GM12878 (cell line): Measurements from ENCODE around the gene RAC3. TPM values are rescaled to one million over a fixed set of nuclear protein-coding genes. Genes with fewer than 3 reads are reported as not detected.

ENCODE experiments used
- ATAC-seq: fragments of 200-7000 bp; cut with Tn5 transposase; 3 replicates; pipeline ENCODE4 v1.9.1; 2020; ENCODE audit warnings: mild to moderate bottlenecking, moderate library complexity
- BruUV-seq: library from RNA; stranded (reverse); fragments of 400-500 nt; replicated peaks from 2 replicates; lab custom pipeline; 2021; lab: Mats Ljungman, UMichigan
- CTCF ChIA-PET: fragments of 300-600 bp; sonication (Branson Sonifier 250); formaldehyde crosslinking; extraction: SDS; loops from one replicate; lab custom pipeline; 2021; ENCODE audit warnings: inconsistent platforms; lab: Yijun Ruan, JAX
- POLR2A ChIA-PET: fragments of 350-600 bp; formaldehyde crosslinking; extraction: SDS; loops from one replicate; lab custom pipeline; 2021; ENCODE audit warnings: inconsistent platforms; lab: Charles Lee
- RAD21 ChIA-PET: fragments of 300-600 bp; sonication (Branson Sonifier 250); formaldehyde crosslinking; loops from one replicate; lab custom pipeline; 2023; ENCODE audit warnings: antibody characterized with exemption; ENCODE audit not compliant: unreplicated experiment; lab: Charles Lee
- SMC1A ChIA-PET: fragments of 300-600 bp; sonication (Branson Sonifier 250); formaldehyde crosslinking; loops from one replicate; lab custom pipeline; 2023; ENCODE audit not compliant: unreplicated experiment, uncharacterized antibody; lab: Charles Lee
- DNase-seq: peaks from one replicate; pipeline ENCODE4 v3.0.0-alpha.2; 2011; ENCODE audit warnings: low read depth, low spot score
- FAIRE-seq: peaks from 3 replicates; lab custom pipeline; 2011; peaks lifted over from hg19 to GRCh38; lab: Jason Lieb, UNC
- H2AFZ ChIP-seq: 2 replicates; pipeline ENCODE4 v1.6.0; 2011; ENCODE audit warnings: low read depth, low read length, control low read depth; ENCODE audit not compliant: control insufficient read depth
- H3K27ac ChIP-seq: 2 replicates; pipeline ENCODE4 v1.5.1; 2011; ENCODE audit warnings: control low read depth; ENCODE audit not compliant: control insufficient read depth, insufficient read depth
- H3K27me3 ChIP-seq, 2 experiments: replicated peaks in 1 of 2; 2 replicates each; pipeline versions ENCODE4 v1.6.0 to v1.6.1; 2011; ENCODE audit warnings: low read length in 1 of 2; ENCODE audit not compliant: control insufficient read depth in 2 of 2, insufficient read depth in 2 of 2
- H3K36me3 ChIP-seq, 2 experiments: 2 replicates each; pipeline ENCODE4 v1.5.1; 2011; ENCODE audit warnings: low read length in 1 of 2; ENCODE audit not compliant: control insufficient read depth in 2 of 2, insufficient read depth in 2 of 2
- H3K4me1 ChIP-seq: 2 replicates; pipeline ENCODE4 v1.6.1; 2011; ENCODE audit warnings: mild to moderate bottlenecking, low read length, moderate library complexity, mixed read lengths; ENCODE audit not compliant: control insufficient read depth, insufficient read depth
- H3K4me2 ChIP-seq: 2 replicates; pipeline ENCODE4 v1.6.0; 2011; ENCODE audit warnings: control low read depth; ENCODE audit not compliant: control insufficient read depth, insufficient read depth
- H3K4me3 ChIP-seq: fragments of 200-600 bp; sonication (generic); 2 replicates; pipeline ENCODE4 v1.5.1; 2016
- H3K79me2 ChIP-seq: 2 replicates; pipeline ENCODE4 v1.6.0; 2011; ENCODE audit warnings: low read length; ENCODE audit not compliant: control insufficient read depth, insufficient read depth
- H3K9ac ChIP-seq: 2 replicates; pipeline ENCODE4 v1.8.0; 2011; ENCODE audit warnings: low read length, control low read depth, mixed read lengths; ENCODE audit not compliant: control insufficient read depth, insufficient read depth
- H3K9me3 ChIP-seq: replicated peaks from 3 replicates; pipeline ENCODE4 v1.5.1; 2011; ENCODE audit warnings: mild to moderate bottlenecking, low read length; ENCODE audit not compliant: control insufficient read depth, insufficient read depth
- H4K20me1 ChIP-seq: 2 replicates; pipeline ENCODE4 v1.6.0; 2011; ENCODE audit not compliant: control insufficient read depth, insufficient read depth
- BACH1 ChIP-seq: fragments of 450-650 bp; IDR thresholded peaks from 2 replicates; pipeline ENCODE4 v1.6.1; 2017; ENCODE audit warnings: mild to moderate bottlenecking, borderline replicate concordance
- BHLHE40 ChIP-seq, 2 experiments: fragments of 450-650 bp in 1 of 2; IDR thresholded peaks; 2 replicates each; pipeline ENCODE4 v1.6.1; 2011 to 2017; ENCODE audit warnings: low read depth in 2 of 2, borderline replicate concordance in 1 of 2, improper control_type of control experiment in 1 of 2, low read length in 1 of 2, mild to moderate bottlenecking in 1 of 2
- FOXM1 ChIP-seq: IDR thresholded peaks from 2 replicates; pipeline ENCODE4 v1.6.1; 2012; ENCODE audit warnings: low read depth, mild to moderate bottlenecking, inconsistent platforms, low read length, moderate library complexity
- LARP7 ChIP-seq: fragments of 450-650 bp; IDR thresholded peaks from 2 replicates; pipeline ENCODE4 v1.6.1; 2017; ENCODE audit warnings: mild to moderate bottlenecking
- SMAD5 ChIP-seq: IDR thresholded peaks from 2 replicates; pipeline ENCODE4 v1.6.1; 2016; ENCODE audit warnings: antibody characterized with exemption, low read depth
- YY1 ChIP-seq: IDR thresholded peaks from 2 replicates; pipeline ENCODE4 v1.6.1; 2011; ENCODE audit warnings: low read depth, mild to moderate bottlenecking, low read length
- ZNF384 ChIP-seq: IDR thresholded peaks from 2 replicates; pipeline ENCODE4 v1.6.1; 2012; ENCODE audit warnings: low read depth, mild to moderate bottlenecking, low read length, improper control_type of control experiment, borderline replicate concordance
- WGBS: methylation state at CpG from one replicate; pipeline ENCODE4 v1.1.6; 2016; ENCODE audit warnings: low lambda C conversion rate; ENCODE audit not compliant: insufficient replicate concordance, insufficient coverage; ENCODE audit errors: missing lambda C conversion rate; 5-methylcytosine and 5-hydroxymethylcytosine counted together
- in situ Hi-C: fragments of 300-500 bp; cut with MboI; formaldehyde crosslinking; loops from 9 replicates; pipeline ENCODE4 v1.14.3; 2018; ENCODE audit warnings: mixed read lengths
- intact Hi-C: fragments of 100-400 bp; cut with micrococcal nuclease; formaldehyde crosslinking; loops from one replicate; pipeline ENCODE4 v1.14.2; 2022; ENCODE audit not compliant: unreplicated experiment
- polyA plus RNA-seq, 11 experiments: library from polyadenylated mRNA; depleted of rRNA in 4 of 11; unstranded in 6 of 11; stranded (reverse) in 5 of 11; fragments of >200 nt; fragmentation: Nextera tagmentation in 4 of 11; fragmentation: Illumina TruSeq in 1 of 11; extraction: Ambion mirVana in 4 of 11; extraction: Trizol in 1 of 11; gene quantifications; 1 replicate in 1 of 11; 2 replicates in 10 of 11; pipeline versions ENCODE4 v1.2.1 to v1.2.3, GENCODE V29; 2011 to 2016; ENCODE audit warnings: inconsistent platforms in 2 of 11, missing spikeins in 2 of 11, low read depth in 1 of 11
- total RNA-seq, 4 experiments: library from RNA; depleted of rRNA in 3 of 4; stranded (reverse); fragments of >200 nt in 3 of 4; fragmentation: Illumina TruSeq in 1 of 4; extraction: Trizol in 1 of 4; gene quantifications; 2 replicates each; pipeline versions ENCODE4 v1.2.1 to v1.2.3, GENCODE V29; 2013 to 2021
- TF ChIP-seq, protein P1 (sequence below): IDR thresholded peaks from 2 replicates; pipeline ENCODE4 v1.6.1; 2012; ENCODE audit warnings: mild to moderate bottlenecking, low read depth, low read length
- TF ChIP-seq, protein P2 (sequence below), 3 experiments: IDR thresholded peaks in 2 of 3; conservative IDR thresholded peaks in 1 of 3; 2 replicates each; pipeline ENCODE4 v1.5.1; 2011; ENCODE audit warnings: low read depth in 3 of 3, low read length in 3 of 3, mild to moderate bottlenecking in 3 of 3, control low read depth in 2 of 3, moderate library complexity in 2 of 3, inconsistent platforms in 1 of 3, mixed read lengths in 1 of 3; ENCODE audit not compliant: control insufficient read depth in 2 of 3, insufficient read depth in 1 of 3; ENCODE audit errors: extremely low read depth in 1 of 3

RAC3 gene
- total and polyA plus RNA-seq, 10 of the 15 experiments (the other 5 are each of a cell fraction or from before 2014, with no cell fraction given), result 0.11 to 32.9 (median 6.7) TPM

DNA sequence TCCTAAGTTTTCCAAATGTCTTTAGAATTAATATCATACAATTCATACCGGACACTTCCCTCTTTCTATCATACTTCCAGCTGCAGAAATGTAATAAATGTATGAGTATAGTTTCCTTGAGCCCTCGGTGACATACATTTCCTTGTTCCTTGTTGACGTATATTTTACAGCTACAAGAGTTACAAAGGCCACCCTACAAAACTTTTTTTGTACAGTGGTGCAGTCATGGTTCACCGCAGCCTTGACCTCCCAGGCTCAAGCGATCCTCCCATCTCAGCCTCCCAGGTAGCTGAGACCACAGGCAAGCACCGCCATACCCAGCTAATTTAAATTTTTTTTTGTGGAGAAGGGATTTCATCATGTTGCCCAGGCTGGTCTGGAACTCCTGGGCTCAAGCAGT lies 41.3 kb downstream of the RAC3 start:
- WGBS, result 90% methylated on average over 6 of the region's 6 CpGs
- ChIA-PET SMC1A (interaction anchor here (0.8 kb wide), 1 partner anchor 21 kb away, joined by 3 read pairs; no protein-coding TSS in a partner anchor), RAD21 (no interaction called here), POLR2A (interaction anchor here (0.6 to 0.7 kb wide), 2 partner anchors 147 to 1077 kb away, joined by 3 to 5 read pairs; no protein-coding TSS in a partner anchor), CTCF (interaction anchor here (0.6 kb wide), 1 partner anchor 639 kb away, joined by 3 read pairs; no protein-coding TSS in a partner anchor)
- no peak overlapping the region for H3K9ac ChIP-seq
- H3K36me3 ChIP-seq, result no peaks in the 10 kb centered on the region; a peak in 1 of 4 replicates
- no peaks in the 10 kb centered on the region for H4K20me1 ChIP-seq
- H3K79me2 ChIP-seq, result no peaks in the 10 kb centered on the region
- no peak overlapping the region for H2AFZ ChIP-seq
- no peaks in the 10 kb centered on the region for H3K27me3 ChIP-seq
- intact Hi-C loops, result no loop called here
- TF ChIP-seq YY1 (no peak), FOXM1 (no peak), ZNF384 (no peak), BACH1 (no peak), BHLHE40 (IDR thresholded peaks at IDR 0.05; ENCODE audit: borderline replicate concordance in 1 of 2, low read depth in 2 of 2, low read length in 1 of 2) (no peak), LARP7 (no peak), SMAD5 (no peak)
- TF ChIP-seq, protein P1, sequence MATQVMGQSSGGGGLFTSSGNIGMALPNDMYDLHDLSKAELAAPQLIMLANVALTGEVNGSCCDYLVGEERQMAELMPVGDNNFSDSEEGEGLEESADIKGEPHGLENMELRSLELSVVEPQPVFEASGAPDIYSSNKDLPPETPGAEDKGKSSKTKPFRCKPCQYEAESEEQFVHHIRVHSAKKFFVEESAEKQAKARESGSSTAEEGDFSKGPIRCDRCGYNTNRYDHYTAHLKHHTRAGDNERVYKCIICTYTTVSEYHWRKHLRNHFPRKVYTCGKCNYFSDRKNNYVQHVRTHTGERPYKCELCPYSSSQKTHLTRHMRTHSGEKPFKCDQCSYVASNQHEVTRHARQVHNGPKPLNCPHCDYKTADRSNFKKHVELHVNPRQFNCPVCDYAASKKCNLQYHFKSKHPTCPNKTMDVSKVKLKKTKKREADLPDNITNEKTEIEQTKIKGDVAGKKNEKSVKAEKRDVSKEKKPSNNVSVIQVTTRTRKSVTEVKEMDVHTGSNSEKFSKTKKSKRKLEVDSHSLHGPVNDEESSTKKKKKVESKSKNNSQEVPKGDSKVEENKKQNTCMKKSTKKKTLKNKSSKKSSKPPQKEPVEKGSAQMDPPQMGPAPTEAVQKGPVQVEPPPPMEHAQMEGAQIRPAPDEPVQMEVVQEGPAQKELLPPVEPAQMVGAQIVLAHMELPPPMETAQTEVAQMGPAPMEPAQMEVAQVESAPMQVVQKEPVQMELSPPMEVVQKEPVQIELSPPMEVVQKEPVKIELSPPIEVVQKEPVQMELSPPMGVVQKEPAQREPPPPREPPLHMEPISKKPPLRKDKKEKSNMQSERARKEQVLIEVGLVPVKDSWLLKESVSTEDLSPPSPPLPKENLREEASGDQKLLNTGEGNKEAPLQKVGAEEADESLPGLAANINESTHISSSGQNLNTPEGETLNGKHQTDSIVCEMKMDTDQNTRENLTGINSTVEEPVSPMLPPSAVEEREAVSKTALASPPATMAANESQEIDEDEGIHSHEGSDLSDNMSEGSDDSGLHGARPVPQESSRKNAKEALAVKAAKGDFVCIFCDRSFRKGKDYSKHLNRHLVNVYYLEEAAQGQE, result no peak
- TF ChIP-seq, protein P2, sequence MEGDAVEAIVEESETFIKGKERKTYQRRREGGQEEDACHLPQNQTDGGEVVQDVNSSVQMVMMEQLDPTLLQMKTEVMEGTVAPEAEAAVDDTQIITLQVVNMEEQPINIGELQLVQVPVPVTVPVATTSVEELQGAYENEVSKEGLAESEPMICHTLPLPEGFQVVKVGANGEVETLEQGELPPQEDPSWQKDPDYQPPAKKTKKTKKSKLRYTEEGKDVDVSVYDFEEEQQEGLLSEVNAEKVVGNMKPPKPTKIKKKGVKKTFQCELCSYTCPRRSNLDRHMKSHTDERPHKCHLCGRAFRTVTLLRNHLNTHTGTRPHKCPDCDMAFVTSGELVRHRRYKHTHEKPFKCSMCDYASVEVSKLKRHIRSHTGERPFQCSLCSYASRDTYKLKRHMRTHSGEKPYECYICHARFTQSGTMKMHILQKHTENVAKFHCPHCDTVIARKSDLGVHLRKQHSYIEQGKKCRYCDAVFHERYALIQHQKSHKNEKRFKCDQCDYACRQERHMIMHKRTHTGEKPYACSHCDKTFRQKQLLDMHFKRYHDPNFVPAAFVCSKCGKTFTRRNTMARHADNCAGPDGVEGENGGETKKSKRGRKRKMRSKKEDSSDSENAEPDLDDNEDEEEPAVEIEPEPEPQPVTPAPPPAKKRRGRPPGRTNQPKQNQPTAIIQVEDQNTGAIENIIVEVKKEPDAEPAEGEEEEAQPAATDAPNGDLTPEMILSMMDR (IDR thresholded peaks at IDR 0.05 in 2 of 3, conservative IDR thresholded peaks at IDR 0.05 in 1 of 3; ENCODE audit: control insufficient read depth in 2 of 3, extremely low read depth in 1 of 3, insufficient read depth in 1 of 3, low read depth in 3 of 3, low read length in 3 of 3), result no peak
- DNase-seq (no peak), ATAC-seq (no peak), FAIRE-seq (no peak)
- H3K4me2 ChIP-seq, result no peak overlapping the region
- H3K9me3 ChIP-seq, result no peaks in the 10 kb centered on the region
- in situ Hi-C loops, result no loop called here
- H3K4me1 ChIP-seq, result no peaks in the 10 kb centered on the region
- H3K27ac ChIP-seq, result no peak overlapping the region
- BruUV-seq, result no TSS peak
- no peak overlapping the region for H3K4me3 ChIP-seq
